Measurements from ENCODE around the gene STAB2.

DNA sequence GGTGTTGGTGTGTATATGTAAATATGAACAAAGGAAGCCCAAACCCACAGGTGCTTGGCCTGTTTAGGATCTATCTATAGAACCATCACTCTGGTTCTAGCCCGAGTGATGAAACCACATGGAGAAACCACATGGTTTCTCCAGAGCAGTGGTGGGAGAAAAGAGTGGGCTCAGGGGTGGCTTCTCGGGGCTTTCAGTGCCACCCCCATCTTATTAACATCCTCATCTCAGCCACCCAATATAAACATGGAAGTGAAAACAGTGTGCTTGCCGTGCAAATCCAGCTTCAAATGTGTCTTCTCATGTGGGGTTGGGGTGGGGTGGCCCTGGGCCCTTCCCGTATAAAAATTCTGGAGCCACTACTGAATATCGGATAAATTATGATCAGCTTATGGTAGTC, 109.0 kb downstream of the STAB2 start:
- TF ChIP-seq, protein P1, sequence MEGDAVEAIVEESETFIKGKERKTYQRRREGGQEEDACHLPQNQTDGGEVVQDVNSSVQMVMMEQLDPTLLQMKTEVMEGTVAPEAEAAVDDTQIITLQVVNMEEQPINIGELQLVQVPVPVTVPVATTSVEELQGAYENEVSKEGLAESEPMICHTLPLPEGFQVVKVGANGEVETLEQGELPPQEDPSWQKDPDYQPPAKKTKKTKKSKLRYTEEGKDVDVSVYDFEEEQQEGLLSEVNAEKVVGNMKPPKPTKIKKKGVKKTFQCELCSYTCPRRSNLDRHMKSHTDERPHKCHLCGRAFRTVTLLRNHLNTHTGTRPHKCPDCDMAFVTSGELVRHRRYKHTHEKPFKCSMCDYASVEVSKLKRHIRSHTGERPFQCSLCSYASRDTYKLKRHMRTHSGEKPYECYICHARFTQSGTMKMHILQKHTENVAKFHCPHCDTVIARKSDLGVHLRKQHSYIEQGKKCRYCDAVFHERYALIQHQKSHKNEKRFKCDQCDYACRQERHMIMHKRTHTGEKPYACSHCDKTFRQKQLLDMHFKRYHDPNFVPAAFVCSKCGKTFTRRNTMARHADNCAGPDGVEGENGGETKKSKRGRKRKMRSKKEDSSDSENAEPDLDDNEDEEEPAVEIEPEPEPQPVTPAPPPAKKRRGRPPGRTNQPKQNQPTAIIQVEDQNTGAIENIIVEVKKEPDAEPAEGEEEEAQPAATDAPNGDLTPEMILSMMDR (IDR thresholded peaks at IDR 0.05; ENCODE audit: insufficient read depth, low read length, poor library complexity, severe bottlenecking): no peak
- no peak for TF ChIP-seq EZH2phosphoT487 (conservative IDR thresholded peaks at IDR 0.05; ENCODE audit: low read length)

Data from SU-DHL-6 (cell line).